GM19468 (cell line): ENCODE results near the gene ANKRD44.
"Not testable (repeated sequence)": the region's sequence is repeated elsewhere in the genome, so short reads cannot be mapped to it uniquely, and the experiment has no call there.

Source experiments
- ATAC-seq: cut with Tn5 transposase; IDR thresholded peaks from one replicate; pipeline ENCODE4 v1.9.1; 2021; ENCODE audit warnings: mild to moderate bottlenecking, moderate library complexity, moderate number of reproducible peaks; ENCODE audit not compliant: unreplicated experiment; ENCODE audit errors: extremely low read depth

Gene ANKRD44

GRCh38 chr2:197011801-197012641 is 298.6 kb downstream of the ANKRD44 start:
- ATAC-seq, result no peak

- no peak for ATAC-seq
Observed at GRCh38 chr2:197011021-197011417, 299.6 kb downstream of the ANKRD44 start.

- ATAC-seq, result no peak
Observed at GRCh38 chr2:197010200-197011020, 300.2 kb downstream of the ANKRD44 start.

GRCh38 chr2:197008741-197009341 is 301.7 kb downstream of the ANKRD44 start:
- ATAC-seq, result not testable (repeated sequence)

GRCh38 chr2:197007716-197008628 is 302.6 kb downstream of the ANKRD44 start:
- no peak for ATAC-seq

GRCh38 chr2:197001921-197002320 is 308.7 kb downstream of the ANKRD44 start:
- no peak for ATAC-seq

GRCh38 chr2:196995757-196996314 is 314.7 kb downstream of the ANKRD44 start:
- ATAC-seq, result no peak

- no peak for ATAC-seq
Observed at GRCh38 chr2:196994764-196995163, 315.8 kb downstream of the ANKRD44 start.

GRCh38 chr2:196993617-196994016 is 317.0 kb downstream of the ANKRD44 start:
- ATAC-seq, result no peak

GRCh38 chr2:196992466-196992865 is 318.1 kb downstream of the ANKRD44 start:
- no peak for ATAC-seq

- no peak for ATAC-seq
Observed at GRCh38 chr2:196990788-196991461, 319.7 kb downstream of the ANKRD44 start.

- no peak for ATAC-seq
Observed at GRCh38 chr2:196990092-196990491, 320.5 kb downstream of the ANKRD44 start.

GRCh38 chr2:196989496-196989895 is 321.1 kb downstream of the ANKRD44 start:
- no peak for ATAC-seq

- ATAC-seq, result no peak
Observed at GRCh38 chr2:196988639-196989038, 321.9 kb downstream of the ANKRD44 start.

- no peak for ATAC-seq
Observed at GRCh38 chr2:196987649-196988364, 322.8 kb downstream of the ANKRD44 start.

- no peak for ATAC-seq
Observed at GRCh38 chr2:196987298-196987648, 323.3 kb downstream of the ANKRD44 start.

GRCh38 chr2:196985511-196986183 is 324.9 kb downstream of the ANKRD44 start:
- ATAC-seq, result no peak

GRCh38 chr2:196984903-196985302 is 325.7 kb downstream of the ANKRD44 start:
- no peak for ATAC-seq
